GM23338 (cell line): ENCODE measurements around the gene GPR156. TPM values are rescaled to one million over a fixed set of nuclear protein-coding genes. Genes with fewer than 3 reads are reported as not detected.

Source experiments
- ATAC-seq: fragments of 200-7000 bp; cut with Tn5 transposase; 3 replicates; pipeline ENCODE4 v1.9.1; 2020
- DNase-seq: peaks from one replicate; pipeline ENCODE4 v3.0.0-alpha.2; 2015; ENCODE audit warnings: low spot score
- H2AFZ ChIP-seq: fragments of 200-600 bp; sonication (generic); 2 replicates; pipeline ENCODE4 v1.8.0; 2016; ENCODE audit warnings: antibody characterized with exemption, mild to moderate bottlenecking, moderate library complexity
- H3F3A ChIP-seq: fragments of 200-600 bp; sonication (generic); replicated peaks from 2 replicates; pipeline ENCODE4 v1.8.0; 2017; ENCODE audit warnings: antibody characterized with exemption, mixed run types, low read depth
- H3K27ac ChIP-seq: fragments of 200-600 bp; sonication (generic); 2 replicates; pipeline ENCODE4 v1.6.1; 2016; ENCODE audit warnings: low read depth
- H3K27me3 ChIP-seq: fragments of 200-600 bp; sonication (generic); 2 replicates; pipeline ENCODE4 v1.8.0; 2016; ENCODE audit warnings: mild to moderate bottlenecking, mixed run types, moderate library complexity; ENCODE audit not compliant: insufficient read depth
- H3K36me3 ChIP-seq: fragments of 200-600 bp; sonication (generic); 2 replicates; pipeline ENCODE4 v1.8.0; 2016; ENCODE audit warnings: mild to moderate bottlenecking; ENCODE audit not compliant: insufficient read depth
- H3K4me1 ChIP-seq: fragments of 200-600 bp; sonication (generic); 2 replicates; pipeline ENCODE4 v1.8.0; 2016; ENCODE audit warnings: mild to moderate bottlenecking, moderate library complexity; ENCODE audit not compliant: insufficient read depth
- H3K4me2 ChIP-seq: fragments of 200-600 bp; sonication (generic); 2 replicates; pipeline ENCODE4 v1.7.1; 2017; ENCODE audit warnings: mixed run types
- H3K4me3 ChIP-seq: fragments of 200-600 bp; sonication (generic); 2 replicates; pipeline ENCODE4 v1.6.1; 2016; ENCODE audit warnings: mixed run types
- H3K79me2 ChIP-seq: fragments of 200-600 bp; sonication (generic); replicated peaks from 2 replicates; pipeline ENCODE4 v1.8.0; 2017; ENCODE audit warnings: mild to moderate bottlenecking; ENCODE audit not compliant: insufficient read depth
- H3K9me2 ChIP-seq: fragments of 200-600 bp; sonication (generic); 2 replicates; pipeline ENCODE4 v1.8.0; 2017; ENCODE audit not compliant: insufficient read depth
- H4K20me1 ChIP-seq: fragments of 200-600 bp; sonication (generic); replicated peaks from 2 replicates; pipeline ENCODE4 v1.8.0; 2017; ENCODE audit warnings: mild to moderate bottlenecking; ENCODE audit not compliant: insufficient read depth
- H3K27ac Mint-ChIP-seq: 2 replicates; pipeline ENCODE4 v1.8.0; 2020; ENCODE audit warnings: inconsistent platforms, mild to moderate bottlenecking, moderate library complexity, mixed read lengths
- H3K27me3 Mint-ChIP-seq: 3 replicates; pipeline ENCODE4 v1.8.0; 2022; ENCODE audit warnings: low read depth, mild to moderate bottlenecking, moderate library complexity, mixed read lengths, inconsistent platforms; ENCODE audit not compliant: insufficient read depth, poor library complexity
- H3K36me3 Mint-ChIP-seq: 3 replicates; pipeline ENCODE4 v1.8.0; 2021; ENCODE audit warnings: low read depth, mild to moderate bottlenecking, inconsistent platforms, moderate library complexity, mixed read lengths
- H3K4me1 Mint-ChIP-seq: 3 replicates; pipeline ENCODE4 v1.8.0; 2020; ENCODE audit warnings: mild to moderate bottlenecking, inconsistent platforms, mixed read lengths
- H3K4me3 Mint-ChIP-seq: 3 replicates; pipeline ENCODE4 v1.8.0; 2021; ENCODE audit warnings: moderate library complexity, mild to moderate bottlenecking, inconsistent platforms, mixed read lengths
- H3K9me3 Mint-ChIP-seq: 3 replicates; pipeline ENCODE4 v1.8.0; 2020; ENCODE audit warnings: moderate library complexity, mild to moderate bottlenecking, inconsistent platforms, mixed read lengths
- CREB1 ChIP-seq: fragments of 250-450 bp; sonication (Bioruptor Pico); IDR thresholded peaks from 2 replicates; pipeline ENCODE4 v1.5.0; 2020; ENCODE audit warnings: low read depth, mild to moderate bottlenecking, moderate library complexity
- EZH2 ChIP-seq: fragments of 200-600 bp; sonication (generic); IDR thresholded peaks from one replicate; pipeline ENCODE4 v1.8.0; 2017; ENCODE audit warnings: antibody characterized with exemption, mild to moderate bottlenecking, low read depth; ENCODE audit not compliant: unreplicated experiment
- EZH2phosphoT487 ChIP-seq: fragments of 200-600 bp; sonication (generic); IDR thresholded peaks from one replicate; pipeline ENCODE4 v1.8.1; 2018; ENCODE audit warnings: antibody characterized with exemption; ENCODE audit not compliant: unreplicated experiment
- JUNB ChIP-seq: IDR thresholded peaks from one replicate; pipeline ENCODE4 v1.6.1; 2016; ENCODE audit warnings: antibody characterized with exemption; ENCODE audit not compliant: unreplicated experiment
- NANOG ChIP-seq: IDR thresholded peaks from 2 replicates; pipeline ENCODE4 v1.6.1; 2016; ENCODE audit warnings: antibody characterized with exemption, borderline replicate concordance
- POLR2AphosphoS5 ChIP-seq: IDR thresholded peaks from 2 replicates; pipeline ENCODE4 v1.6.1; 2016; ENCODE audit warnings: antibody characterized with exemption, low read depth
- STAT1 ChIP-seq: IDR thresholded peaks from one replicate; pipeline ENCODE4 v1.6.1; 2016; ENCODE audit warnings: antibody characterized with exemption; ENCODE audit not compliant: unreplicated experiment
- ZNF114 ChIP-seq: fragments of 250-450 bp; sonication (Bioruptor Pico); IDR thresholded peaks from 2 replicates; pipeline ENCODE4 v1.5.0; 2020; ENCODE audit warnings: mild to moderate bottlenecking, moderate library complexity
- ZNF331 ChIP-seq: fragments of 250-450 bp; sonication (Bioruptor Pico); IDR thresholded peaks from 2 replicates; pipeline ENCODE4 v1.5.0; 2020; ENCODE audit warnings: low read depth, mild to moderate bottlenecking, moderate library complexity
- polyA plus RNA-seq: library from polyadenylated mRNA; unstranded; fragments of >200 nt; fragmentation: Nextera tagmentation; extraction: Ambion mirVana; gene quantifications from 2 replicates; pipeline ENCODE4 v1.2.1, GENCODE V29; 2016
- total RNA-seq: library from RNA; depleted of rRNA; stranded (reverse); fragments of >200 nt; shearing (Covaris generic); gene quantifications from 2 replicates; pipeline ENCODE4 v1.2.3, GENCODE V29; 2014
- TF ChIP-seq, protein P1 (sequence below): fragments of 250-450 bp; sonication (Bioruptor Pico); IDR thresholded peaks from 2 replicates; pipeline ENCODE4 v1.5.0; 2020; ENCODE audit warnings: mild to moderate bottlenecking, moderate library complexity
- TF ChIP-seq, protein P2 (sequence below), 2 experiments: fragments of 200-600 bp in 1 of 2; sonication (generic) in 1 of 2; conservative IDR thresholded peaks; 2 replicates each; pipeline versions ENCODE4 v1.5.1 to v1.6.1; 2016 to 2017; ENCODE audit warnings: antibody characterized with exemption in 2 of 2, low read depth in 2 of 2, mild to moderate bottlenecking in 2 of 2, moderate library complexity in 1 of 2
- TF ChIP-seq, protein P3 (sequence below): IDR thresholded peaks from one replicate; pipeline ENCODE4 v1.6.1; 2018; ENCODE audit warnings: antibody characterized with exemption; ENCODE audit not compliant: unreplicated experiment
- TF ChIP-seq, protein P4 (sequence below): IDR thresholded peaks from 2 replicates; pipeline ENCODE4 v1.6.1; 2016; ENCODE audit warnings: antibody characterized with exemption

Gene GPR156
- total and polyA plus RNA-seq, 2 experiments from 2014 or later = 0.50 to 2.5 TPM

DNA sequence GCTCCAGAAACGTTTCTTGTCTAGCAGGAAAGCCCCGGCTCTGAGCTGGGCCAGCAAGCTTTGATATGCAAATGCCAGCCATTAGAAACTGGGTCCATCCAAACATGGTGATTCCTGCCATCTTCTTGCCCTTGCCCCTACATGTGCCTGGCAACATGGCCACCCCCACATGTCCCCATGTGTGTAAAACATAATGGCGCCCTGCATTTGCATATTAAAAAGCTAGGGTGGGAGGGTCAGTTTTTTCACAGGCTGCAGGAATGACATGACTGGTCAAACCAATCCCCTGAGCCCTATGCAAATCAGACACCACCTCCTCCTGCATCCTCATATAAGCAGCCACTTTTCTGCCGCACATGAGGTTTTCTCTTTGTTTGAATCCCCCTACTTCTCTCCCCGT lies 21.2 kb downstream of the GPR156 start:
- Histone ChIP-seq H3K79me2 (no peaks in the 10 kb centered on the region), H4K20me1 (no peaks in the 10 kb centered on the region), H3K4me2 (no peak overlapping the region), H3K27ac (no peak overlapping the region), H2AFZ (peak overlapping the region; percentile 89), H3K4me1 (peaks cover 12% of the 10 kb centered on the region; the same call in 1 of the 2 replicates), H3K4me3 (no peak overlapping the region), H3F3A (no peaks in the 10 kb centered on the region), H3K36me3 (no peaks in the 10 kb centered on the region), H3K9me2 (peaks cover 7% of the 10 kb centered on the region), H3K27me3 (no peaks in the 10 kb centered on the region)
- H3K4me1 Mint-ChIP-seq = peaks cover 12% of the 10 kb centered on the region
- no peaks in the 10 kb centered on the region for H3K36me3 Mint-ChIP-seq
- DNase-seq (peak; percentile 43), ATAC-seq (peak; percentile 26; the same call in 1 of the 3 replicates)
- peaks cover 4% of the 10 kb centered on the region for H3K27me3 Mint-ChIP-seq
- H3K9me3 Mint-ChIP-seq = peaks cover 6% of the 10 kb centered on the region; the same call in 1 of the 3 replicates
- H3K27ac Mint-ChIP-seq = peak overlapping the region; percentile 86
- no peak for TF ChIP-seq EZH2
- no peak for TF ChIP-seq ZNF331 (CRISPR knock-in tag)
- no peak for TF ChIP-seq POLR2AphosphoS5
- no peak for TF ChIP-seq CREB1 (CRISPR knock-in tag)
- TF ChIP-seq EZH2phosphoT487 = no peak
- TF ChIP-seq, protein P1, sequence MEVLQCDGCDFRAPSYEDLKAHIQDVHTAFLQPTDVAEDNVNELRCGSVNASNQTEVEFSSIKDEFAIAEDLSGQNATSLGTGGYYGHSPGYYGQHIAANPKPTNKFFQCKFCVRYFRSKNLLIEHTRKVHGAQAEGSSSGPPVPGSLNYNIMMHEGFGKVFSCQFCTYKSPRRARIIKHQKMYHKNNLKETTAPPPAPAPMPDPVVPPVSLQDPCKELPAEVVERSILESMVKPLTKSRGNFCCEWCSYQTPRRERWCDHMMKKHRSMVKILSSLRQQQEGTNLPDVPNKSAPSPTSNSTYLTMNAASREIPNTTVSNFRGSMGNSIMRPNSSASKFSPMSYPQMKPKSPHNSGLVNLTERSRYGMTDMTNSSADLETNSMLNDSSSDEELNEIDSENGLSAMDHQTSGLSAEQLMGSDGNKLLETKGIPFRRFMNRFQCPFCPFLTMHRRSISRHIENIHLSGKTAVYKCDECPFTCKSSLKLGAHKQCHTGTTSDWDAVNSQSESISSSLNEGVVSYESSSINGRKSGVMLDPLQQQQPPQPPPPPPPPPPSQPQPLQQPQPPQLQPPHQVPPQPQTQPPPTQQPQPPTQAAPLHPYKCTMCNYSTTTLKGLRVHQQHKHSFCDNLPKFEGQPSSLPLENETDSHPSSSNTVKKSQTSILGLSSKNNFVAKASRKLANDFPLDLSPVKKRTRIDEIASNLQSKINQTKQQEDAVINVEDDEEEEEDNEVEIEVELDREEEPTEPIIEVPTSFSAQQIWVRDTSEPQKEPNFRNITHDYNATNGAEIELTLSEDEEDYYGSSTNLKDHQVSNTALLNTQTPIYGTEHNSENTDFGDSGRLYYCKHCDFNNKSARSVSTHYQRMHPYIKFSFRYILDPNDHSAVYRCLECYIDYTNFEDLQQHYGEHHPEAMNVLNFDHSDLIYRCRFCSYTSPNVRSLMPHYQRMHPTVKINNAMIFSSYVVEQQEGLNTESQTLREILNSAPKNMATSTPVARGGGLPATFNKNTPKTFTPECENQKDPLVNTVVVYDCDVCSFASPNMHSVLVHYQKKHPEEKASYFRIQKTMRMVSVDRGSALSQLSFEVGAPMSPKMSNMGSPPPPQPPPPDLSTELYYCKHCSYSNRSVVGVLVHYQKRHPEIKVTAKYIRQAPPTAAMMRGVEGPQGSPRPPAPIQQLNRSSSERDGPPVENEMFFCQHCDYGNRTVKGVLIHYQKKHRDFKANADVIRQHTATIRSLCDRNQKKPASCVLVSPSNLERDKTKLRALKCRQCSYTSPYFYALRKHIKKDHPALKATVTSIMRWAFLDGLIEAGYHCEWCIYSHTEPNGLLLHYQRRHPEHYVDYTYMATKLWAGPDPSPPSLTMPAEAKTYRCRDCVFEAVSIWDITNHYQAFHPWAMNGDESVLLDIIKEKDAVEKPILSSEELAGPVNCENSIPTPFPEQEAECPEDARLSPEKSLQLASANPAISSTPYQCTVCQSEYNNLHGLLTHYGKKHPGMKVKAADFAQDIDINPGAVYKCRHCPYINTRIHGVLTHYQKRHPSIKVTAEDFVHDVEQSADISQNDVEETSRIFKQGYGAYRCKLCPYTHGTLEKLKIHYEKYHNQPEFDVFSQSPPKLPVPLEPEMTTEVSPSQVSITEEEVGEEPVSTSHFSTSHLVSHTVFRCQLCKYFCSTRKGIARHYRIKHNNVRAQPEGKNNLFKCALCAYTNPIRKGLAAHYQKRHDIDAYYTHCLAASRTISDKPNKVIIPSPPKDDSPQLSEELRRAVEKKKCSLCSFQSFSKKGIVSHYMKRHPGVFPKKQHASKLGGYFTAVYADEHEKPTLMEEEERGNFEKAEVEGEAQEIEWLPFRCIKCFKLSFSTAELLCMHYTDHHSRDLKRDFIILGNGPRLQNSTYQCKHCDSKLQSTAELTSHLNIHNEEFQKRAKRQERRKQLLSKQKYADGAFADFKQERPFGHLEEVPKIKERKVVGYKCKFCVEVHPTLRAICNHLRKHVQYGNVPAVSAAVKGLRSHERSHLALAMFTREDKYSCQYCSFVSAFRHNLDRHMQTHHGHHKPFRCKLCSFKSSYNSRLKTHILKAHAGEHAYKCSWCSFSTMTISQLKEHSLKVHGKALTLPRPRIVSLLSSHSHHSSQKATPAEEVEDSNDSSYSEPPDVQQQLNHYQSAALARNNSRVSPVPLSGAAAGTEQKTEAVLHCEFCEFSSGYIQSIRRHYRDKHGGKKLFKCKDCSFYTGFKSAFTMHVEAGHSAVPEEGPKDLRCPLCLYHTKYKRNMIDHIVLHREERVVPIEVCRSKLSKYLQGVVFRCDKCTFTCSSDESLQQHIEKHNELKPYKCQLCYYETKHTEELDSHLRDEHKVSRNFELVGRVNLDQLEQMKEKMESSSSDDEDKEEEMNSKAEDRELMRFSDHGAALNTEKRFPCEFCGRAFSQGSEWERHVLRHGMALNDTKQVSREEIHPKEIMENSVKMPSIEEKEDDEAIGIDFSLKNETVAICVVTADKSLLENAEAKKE (CRISPR knock-in tag) = no peak
- TF ChIP-seq JUNB = no peak
- TF ChIP-seq, protein P2, sequence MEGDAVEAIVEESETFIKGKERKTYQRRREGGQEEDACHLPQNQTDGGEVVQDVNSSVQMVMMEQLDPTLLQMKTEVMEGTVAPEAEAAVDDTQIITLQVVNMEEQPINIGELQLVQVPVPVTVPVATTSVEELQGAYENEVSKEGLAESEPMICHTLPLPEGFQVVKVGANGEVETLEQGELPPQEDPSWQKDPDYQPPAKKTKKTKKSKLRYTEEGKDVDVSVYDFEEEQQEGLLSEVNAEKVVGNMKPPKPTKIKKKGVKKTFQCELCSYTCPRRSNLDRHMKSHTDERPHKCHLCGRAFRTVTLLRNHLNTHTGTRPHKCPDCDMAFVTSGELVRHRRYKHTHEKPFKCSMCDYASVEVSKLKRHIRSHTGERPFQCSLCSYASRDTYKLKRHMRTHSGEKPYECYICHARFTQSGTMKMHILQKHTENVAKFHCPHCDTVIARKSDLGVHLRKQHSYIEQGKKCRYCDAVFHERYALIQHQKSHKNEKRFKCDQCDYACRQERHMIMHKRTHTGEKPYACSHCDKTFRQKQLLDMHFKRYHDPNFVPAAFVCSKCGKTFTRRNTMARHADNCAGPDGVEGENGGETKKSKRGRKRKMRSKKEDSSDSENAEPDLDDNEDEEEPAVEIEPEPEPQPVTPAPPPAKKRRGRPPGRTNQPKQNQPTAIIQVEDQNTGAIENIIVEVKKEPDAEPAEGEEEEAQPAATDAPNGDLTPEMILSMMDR (conservative IDR thresholded peaks at IDR 0.05; ENCODE audit: low read depth in 2 of 2) = no peak
- no peak for TF ChIP-seq ZNF114
- no peak for TF ChIP-seq STAT1
- no peak for TF ChIP-seq NANOG
- TF ChIP-seq, protein P3, sequence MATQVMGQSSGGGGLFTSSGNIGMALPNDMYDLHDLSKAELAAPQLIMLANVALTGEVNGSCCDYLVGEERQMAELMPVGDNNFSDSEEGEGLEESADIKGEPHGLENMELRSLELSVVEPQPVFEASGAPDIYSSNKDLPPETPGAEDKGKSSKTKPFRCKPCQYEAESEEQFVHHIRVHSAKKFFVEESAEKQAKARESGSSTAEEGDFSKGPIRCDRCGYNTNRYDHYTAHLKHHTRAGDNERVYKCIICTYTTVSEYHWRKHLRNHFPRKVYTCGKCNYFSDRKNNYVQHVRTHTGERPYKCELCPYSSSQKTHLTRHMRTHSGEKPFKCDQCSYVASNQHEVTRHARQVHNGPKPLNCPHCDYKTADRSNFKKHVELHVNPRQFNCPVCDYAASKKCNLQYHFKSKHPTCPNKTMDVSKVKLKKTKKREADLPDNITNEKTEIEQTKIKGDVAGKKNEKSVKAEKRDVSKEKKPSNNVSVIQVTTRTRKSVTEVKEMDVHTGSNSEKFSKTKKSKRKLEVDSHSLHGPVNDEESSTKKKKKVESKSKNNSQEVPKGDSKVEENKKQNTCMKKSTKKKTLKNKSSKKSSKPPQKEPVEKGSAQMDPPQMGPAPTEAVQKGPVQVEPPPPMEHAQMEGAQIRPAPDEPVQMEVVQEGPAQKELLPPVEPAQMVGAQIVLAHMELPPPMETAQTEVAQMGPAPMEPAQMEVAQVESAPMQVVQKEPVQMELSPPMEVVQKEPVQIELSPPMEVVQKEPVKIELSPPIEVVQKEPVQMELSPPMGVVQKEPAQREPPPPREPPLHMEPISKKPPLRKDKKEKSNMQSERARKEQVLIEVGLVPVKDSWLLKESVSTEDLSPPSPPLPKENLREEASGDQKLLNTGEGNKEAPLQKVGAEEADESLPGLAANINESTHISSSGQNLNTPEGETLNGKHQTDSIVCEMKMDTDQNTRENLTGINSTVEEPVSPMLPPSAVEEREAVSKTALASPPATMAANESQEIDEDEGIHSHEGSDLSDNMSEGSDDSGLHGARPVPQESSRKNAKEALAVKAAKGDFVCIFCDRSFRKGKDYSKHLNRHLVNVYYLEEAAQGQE = no peak
- TF ChIP-seq, protein P4, sequence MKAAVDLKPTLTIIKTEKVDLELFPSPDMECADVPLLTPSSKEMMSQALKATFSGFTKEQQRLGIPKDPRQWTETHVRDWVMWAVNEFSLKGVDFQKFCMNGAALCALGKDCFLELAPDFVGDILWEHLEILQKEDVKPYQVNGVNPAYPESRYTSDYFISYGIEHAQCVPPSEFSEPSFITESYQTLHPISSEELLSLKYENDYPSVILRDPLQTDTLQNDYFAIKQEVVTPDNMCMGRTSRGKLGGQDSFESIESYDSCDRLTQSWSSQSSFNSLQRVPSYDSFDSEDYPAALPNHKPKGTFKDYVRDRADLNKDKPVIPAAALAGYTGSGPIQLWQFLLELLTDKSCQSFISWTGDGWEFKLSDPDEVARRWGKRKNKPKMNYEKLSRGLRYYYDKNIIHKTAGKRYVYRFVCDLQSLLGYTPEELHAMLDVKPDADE = no peak
- no peak overlapping the region for H3K4me3 Mint-ChIP-seq
